ENCODE results near the gene DYNLT2B. TPM values are rescaled to one million over a fixed set of nuclear protein-coding genes. Genes with fewer than 3 reads are reported as not detected.

Gene DYNLT2B
- total RNA-seq, 2 experiments from 2014 or later, result 8.8 to 9.5 TPM

Other genes starting within 250 kb of the DYNLT2B start
- 100 to 1,000 TPM; 521 to 524 TPM for gene TFRC, start 236.2 kb downstream of the DYNLT2B start, total RNA-seq
- not detected for gene ZDHHC19, start 106.8 kb downstream of the DYNLT2B start, total RNA-seq
- gene SLC51A, start 101.7 kb downstream of the DYNLT2B start, total RNA-seq, result not detected
- 10 to 100 TPM; 31.0 to 33.7 TPM for gene PCYT1A, start 30.5 kb downstream of the DYNLT2B start, total RNA-seq
- gene TM4SF19, start 20.1 kb upstream of the DYNLT2B start, total RNA-seq, result not detected
- 10 to 100 TPM; 58.4 to 63.7 TPM for gene UBXN7, start 114.2 kb upstream of the DYNLT2B start, total RNA-seq
- gene RNF168, start 185.5 kb upstream of the DYNLT2B start, total RNA-seq, result 10 to 100 TPM; 20.9 to 21.2 TPM
- gene SMCO1, start 197.1 kb upstream of the DYNLT2B start, total RNA-seq, result not detected

All from activated CD8-positive, alpha-beta T cell treated with anti-CD3 and anti-CD28 coated beads for 36 hours (primary cell).